GM08714 (cell line): ENCODE data around the gene SGCE.
A peak's percentile ranks its signal among the peaks of the same experiment; 100 is the strongest.
"Not testable (repeated sequence)": the region's sequence is repeated elsewhere in the genome, so short reads cannot be mapped to it uniquely, and the experiment has no call there.

Source experiments
- H3K4me3 ChIP-seq: fragments of 200-500 bp; sonication (Bioruptor generic); 2 replicates; pipeline ENCODE4 v1.5.1; 2014; ENCODE audit warnings: mild to moderate bottlenecking, low read length, inconsistent platforms
- ZNF274 ChIP-seq: IDR thresholded peaks from 2 replicates; pipeline ENCODE4 v1.6.1; 2012; ENCODE audit warnings: mild to moderate bottlenecking, low read depth, low read length

Gene SGCE

DNA sequence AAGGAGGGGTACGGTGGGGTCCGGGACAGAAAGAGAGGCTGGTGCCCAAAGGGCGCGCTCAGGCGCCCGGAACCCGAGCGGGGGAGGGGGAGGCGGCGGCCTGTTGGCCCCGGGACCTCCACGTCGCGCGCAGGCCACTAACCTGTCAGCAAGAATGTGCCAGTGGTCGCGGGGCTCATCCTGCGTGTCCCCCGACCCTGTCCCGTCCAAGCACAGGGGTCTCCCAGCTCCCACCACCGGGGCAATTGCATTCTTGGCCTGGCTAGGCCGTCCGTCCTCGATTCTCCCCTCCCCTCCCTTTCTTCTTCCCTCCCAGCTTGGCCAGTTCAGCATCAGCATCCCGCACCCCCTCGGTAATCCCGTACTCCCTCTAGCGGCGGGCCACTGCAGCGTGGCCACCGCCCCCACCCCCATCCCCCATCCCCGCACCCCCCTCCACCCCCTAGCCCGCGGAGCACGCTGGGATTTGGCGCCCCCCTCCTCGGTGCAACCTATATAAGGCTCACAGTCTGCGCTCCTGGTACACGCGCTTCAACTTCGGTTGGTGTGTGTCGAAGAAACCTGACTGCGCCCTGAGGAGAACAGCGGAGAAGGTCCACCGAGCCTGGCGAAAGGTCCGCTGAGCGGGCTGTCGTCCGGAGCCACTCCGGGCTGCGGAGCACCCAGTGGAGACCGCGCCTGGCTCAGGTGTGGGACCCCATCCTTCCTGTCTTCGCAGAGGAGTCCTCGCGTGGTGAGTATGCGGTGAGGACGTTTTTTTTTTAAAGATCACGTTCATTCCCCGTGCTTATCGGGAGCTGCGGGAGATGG, at the start of gene SGCE:
Gene SGCE, minus strand, starts transcription at position 286 of the 810 bp plus-strand sequence. Its CDS starts 35 bp downstream, at position 251.
- H3K4me3 ChIP-seq = peak within 1 kb of the TSS; percentile 75
- TF ChIP-seq ZNF274 = no peak

GRCh38 chr7:94705155-94706021, 49.5 kb upstream of the SGCE start:
- H3K4me3 ChIP-seq = not testable (repeated sequence)

- no peak overlapping the region for H3K4me3 ChIP-seq
- no peak for TF ChIP-seq ZNF274
Measured at GRCh38 chr7:94701555-94701973, 45.6 kb upstream of the SGCE start.

GRCh38 chr7:94700926-94701554, 45.1 kb upstream of the SGCE start:
- TF ChIP-seq ZNF274 = no peak
- H3K4me3 ChIP-seq = no peak overlapping the region

DNA sequence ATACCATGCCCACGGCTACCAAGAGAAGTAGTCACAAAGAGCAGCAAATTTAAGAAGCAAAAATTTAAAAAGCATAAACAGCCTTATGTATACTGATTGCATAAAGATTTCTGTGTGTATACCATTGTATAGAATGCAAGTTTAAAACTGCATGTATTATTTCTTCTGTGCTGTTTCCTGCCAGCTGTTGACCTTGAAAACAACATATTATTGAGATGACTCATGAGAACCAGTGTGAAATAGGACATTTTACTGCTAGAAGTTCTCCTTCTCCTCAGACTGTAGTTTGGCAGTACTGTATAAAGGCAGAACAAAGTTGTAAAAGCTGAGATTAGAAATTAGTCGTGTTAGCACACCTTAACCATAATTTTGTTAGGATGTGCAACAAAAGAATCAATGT, 42.3 kb upstream of the SGCE start:
- no peak for TF ChIP-seq ZNF274
- H3K4me3 ChIP-seq = no peak overlapping the region

DNA sequence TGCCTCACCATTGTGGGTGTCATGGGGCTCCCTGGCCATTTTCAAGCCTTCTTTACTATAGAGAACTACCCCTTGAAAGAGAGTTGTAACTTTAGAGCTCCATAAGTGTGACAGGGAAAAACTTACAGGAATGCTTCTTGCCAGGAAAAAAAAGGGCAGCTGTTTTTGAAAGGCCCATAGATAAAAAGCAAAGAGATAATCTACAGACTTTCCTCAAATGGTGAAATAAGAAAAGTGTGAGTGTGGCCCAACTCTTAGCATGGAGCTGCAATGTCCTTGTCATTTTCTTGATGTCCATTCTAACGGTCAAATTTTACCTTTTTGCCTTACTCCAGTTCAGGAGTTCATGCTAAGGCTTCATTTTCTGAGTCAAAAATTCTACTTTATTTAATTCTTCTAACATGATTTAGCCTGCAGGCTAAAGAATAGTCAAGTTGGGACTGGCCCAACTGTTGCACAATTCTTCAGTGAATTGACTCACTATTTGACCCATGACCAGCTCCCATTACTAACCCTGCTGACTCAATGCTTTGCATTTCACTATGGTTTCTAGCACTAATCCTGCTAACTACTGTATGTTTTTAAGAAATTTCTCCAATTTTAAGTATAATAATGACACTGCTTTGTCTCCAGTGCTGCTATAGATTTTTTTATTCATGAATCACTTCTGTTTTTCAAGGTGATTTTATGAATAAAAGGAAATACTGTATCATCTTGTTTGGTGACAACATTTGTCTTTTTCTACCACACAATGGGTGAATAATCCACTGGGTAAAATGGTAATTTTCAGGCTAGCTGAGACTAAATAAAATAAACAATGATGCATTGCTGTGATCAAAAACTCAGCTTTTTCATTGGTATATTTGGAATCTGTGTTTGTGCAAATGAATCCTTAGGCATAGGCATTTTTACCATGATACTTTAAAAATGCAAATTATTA, 41.4 kb upstream of the SGCE start:
- no peak for TF ChIP-seq ZNF274
- no peak overlapping the region for H3K4me3 ChIP-seq

- TF ChIP-seq ZNF274 = no peak
- H3K4me3 ChIP-seq = no peak overlapping the region
Measured at GRCh38 chr7:94687810-94688209, 31.9 kb upstream of the SGCE start.

- TF ChIP-seq ZNF274 = no peak
- no peak overlapping the region for H3K4me3 ChIP-seq
Measured at GRCh38 chr7:94687076-94687475, 31.1 kb upstream of the SGCE start.

- no peak overlapping the region for H3K4me3 ChIP-seq
- no peak for TF ChIP-seq ZNF274
Measured at GRCh38 chr7:94683066-94683465, 27.1 kb upstream of the SGCE start.

- TF ChIP-seq ZNF274 = no peak
- no peak overlapping the region for H3K4me3 ChIP-seq
Measured at GRCh38 chr7:94679358-94679757, 23.4 kb upstream of the SGCE start.

GRCh38 chr7:94676431-94676830, 20.5 kb upstream of the SGCE start:
- no peak for TF ChIP-seq ZNF274
- H3K4me3 ChIP-seq = no peak overlapping the region

- TF ChIP-seq ZNF274 = no peak
- no peak overlapping the region for H3K4me3 ChIP-seq
Measured at GRCh38 chr7:94675356-94675755, 19.4 kb upstream of the SGCE start.

- TF ChIP-seq ZNF274 = no peak
- no peak overlapping the region for H3K4me3 ChIP-seq
Measured at GRCh38 chr7:94671444-94672235, 15.7 kb upstream of the SGCE start.
